MV-4-11 (cell line): ENCODE data around the gene NLRP2B.
"Not testable (repeated sequence)": the region's sequence is repeated elsewhere in the genome, so short reads cannot be mapped to it uniquely, and the experiment has no call there.

Source experiments
- DNase-seq: peaks from one replicate; lab custom pipeline; 2025; lab: John Stamatoyannopoulos, UW

Gene NLRP2B

DNA sequence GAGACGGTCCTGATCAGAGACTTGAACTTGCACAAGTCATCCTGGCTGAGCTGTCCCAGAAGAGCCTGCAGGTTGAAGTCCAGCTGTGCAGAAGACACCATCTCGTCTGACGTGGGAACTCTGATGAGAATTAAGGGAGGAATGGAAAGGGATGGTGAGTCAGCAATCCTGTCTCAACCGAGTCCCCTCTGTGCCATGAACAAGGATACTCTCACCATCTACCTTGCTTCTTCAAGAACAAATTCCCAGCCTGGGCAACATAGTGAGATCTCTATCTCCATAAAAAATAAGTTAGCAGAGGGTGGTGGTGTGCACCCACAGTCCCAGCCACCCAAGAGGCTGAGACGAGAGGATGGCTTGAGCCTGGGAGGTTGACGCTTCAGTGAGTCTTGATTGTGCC, at the start of gene NLRP2B:
TSS of gene NLRP2B (minus strand) at position 101 of the 400 bp plus-strand sequence.
- DNase-seq, result no peak

DNA sequence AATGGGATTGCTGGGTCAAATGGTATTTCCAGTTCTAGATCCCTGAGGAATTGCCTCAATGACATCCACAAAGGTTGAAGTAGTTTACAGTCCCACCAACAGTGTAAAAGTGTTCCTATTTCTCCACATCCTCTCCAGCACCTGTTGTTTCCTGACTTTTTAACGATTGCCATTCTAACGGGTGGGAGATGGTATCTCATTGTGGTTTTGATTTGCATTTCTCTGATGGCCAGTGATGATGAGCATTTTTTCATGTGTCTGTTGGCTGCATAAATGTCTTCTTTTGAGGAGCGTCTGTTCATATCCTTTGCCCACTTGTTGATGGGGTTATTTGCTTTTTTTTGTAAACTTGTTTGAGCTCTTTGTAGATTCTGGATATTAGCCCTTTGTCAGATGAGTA, 45.9 kb upstream of the NLRP2B start:
- not testable (repeated sequence) for DNase-seq

DNA sequence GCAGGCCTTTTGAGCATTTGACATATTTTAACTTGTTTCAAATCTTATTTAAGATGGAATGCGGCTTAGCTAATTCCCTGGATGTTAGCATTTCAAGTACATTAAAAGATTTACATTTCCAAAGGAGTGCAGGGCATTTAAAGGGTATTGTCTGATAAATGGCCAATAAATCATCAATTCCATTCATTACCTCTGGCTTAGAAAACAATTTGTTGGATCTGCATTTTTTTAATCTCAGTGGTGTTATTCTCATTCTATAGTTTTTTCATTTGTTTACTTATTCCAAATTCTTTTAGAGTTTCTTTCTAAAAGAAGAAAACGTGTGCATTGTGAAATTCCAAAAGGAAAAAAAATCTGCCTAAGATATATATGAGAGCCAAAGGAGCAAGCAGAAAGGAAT, 1.3 kb upstream of the NLRP2B start:
- no peak for DNase-seq

DNA sequence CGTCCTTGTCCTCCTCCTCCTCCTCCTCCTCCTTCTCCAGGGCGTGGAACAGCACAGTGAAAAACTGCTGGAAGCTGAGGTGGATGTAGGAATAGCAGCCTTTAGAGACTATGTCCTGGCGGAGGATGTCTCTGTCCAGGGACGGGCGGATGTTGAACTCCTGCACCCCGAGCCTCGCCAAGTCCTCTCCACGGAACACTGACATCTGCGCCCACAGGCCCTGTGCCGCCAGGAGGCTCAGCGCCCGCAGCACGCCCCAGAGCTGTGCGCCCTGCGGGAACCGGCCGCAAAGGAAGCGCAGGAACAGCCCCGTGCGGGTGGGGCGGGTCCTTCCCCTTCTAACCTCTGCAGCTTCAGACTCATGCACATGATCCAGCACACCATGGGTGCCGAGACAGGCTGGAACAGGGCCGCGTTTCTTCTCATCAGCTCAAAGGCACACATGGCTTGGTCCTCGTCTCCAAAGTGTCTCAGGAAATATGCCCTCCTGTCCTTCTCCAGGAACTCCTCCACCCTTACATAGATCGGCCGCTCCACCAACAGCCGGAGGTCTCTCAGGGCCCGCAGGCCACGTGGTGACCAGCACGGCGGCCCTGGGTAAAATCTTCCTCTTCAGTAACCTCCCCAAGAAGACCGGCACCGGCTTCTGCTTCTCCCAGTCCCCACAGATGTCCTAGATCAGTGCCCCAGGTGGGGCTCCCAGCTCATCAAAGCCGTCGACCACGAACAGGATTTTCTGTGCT, 1.2 kb downstream of the NLRP2B start:
- DNase-seq, result no peak

DNA sequence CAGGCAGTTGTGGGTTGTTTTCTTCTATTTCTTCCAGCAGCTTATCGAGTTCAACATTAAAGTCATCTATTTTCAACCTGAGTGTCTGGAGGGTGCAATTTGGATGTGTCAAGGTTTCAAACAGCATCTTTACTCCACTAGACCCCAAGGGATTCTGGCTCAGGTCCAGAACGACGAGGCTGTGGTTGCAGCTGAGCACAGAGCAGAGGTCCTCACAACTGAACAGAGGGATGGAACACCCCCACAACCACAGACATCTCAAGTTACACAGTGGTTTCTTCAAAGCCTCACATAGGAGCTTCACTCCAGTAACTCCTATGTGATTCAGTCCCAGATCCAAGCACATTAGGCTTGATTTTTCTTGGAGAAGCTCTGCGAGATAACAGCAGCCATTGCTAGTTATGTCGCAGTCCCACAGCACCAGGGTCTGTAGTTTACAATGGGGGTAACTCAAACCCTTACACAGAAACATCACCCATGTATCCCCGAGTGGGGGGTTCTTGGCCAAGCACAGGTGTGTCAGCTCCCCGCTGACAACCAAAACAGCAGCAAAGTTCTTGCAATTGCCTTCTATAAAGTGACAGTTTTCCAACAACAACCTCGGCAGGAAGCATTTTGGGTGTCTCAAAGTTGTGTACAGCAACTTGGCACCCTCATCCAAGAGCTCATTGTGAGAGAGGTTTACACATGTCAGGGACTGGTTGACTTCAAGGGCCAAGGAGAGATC, 2.8 kb downstream of the NLRP2B start:
- DNase-seq, result no peak

DNA sequence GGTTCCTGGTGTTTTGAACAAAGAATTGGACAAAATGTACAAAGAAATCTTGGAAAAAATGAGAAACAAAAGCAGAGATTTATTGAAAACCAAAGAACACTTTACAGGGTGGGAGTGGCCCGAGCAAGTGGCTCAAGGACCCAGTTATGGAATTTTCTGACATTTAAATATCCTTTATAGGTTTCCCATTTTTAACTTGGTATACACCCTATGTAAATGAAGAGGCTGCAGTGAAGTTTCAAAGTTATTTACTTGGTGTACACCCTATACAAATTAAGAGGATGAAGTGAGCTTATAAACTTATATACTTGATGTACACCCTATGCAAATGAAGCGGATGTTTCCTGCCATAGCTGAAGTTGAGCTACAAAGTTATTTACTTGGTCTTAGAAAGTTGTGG, 4.7 kb downstream of the NLRP2B start:
- DNase-seq, result no peak

DNA sequence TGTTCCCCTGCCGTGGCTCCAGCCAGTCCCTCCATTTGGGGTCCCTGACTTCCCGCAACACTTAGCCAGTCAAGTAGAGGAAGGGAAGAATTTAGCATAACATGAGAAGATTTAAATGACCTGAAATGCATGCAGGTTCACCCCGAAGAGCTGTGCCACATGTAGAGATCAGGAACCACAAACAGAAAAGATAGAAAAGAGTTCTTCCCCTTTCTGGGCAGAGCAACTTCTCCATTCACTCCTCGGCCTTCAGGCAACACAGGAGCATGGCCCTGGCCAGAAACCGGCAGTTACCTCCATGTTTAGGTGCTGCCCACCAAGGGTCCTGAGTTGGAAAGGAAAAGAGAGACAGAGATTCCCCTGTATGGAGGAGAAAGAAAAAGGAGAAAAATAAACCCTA, 5.2 kb downstream of the NLRP2B start:
- peak; percentile 40 for DNase-seq

DNA sequence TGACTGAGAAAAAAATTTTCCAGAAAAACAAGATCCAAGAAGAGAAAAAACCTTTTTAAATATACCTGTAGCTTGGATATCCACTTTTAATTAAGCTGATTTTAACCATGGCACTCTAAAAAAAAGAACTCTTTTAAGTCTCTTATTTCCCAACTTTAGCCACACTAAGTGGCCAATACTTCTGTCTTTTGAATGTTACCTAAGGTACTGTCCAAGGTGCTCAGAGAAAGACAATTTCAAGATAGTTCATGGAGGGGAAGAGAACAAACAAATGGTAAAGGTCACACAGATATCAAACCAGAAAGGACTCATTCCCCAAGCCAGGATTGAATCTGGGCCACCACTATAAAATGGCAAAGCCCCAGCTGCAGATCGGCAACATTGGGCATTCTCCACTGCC, 10.1 kb downstream of the NLRP2B start:
- DNase-seq, result no peak

DNA sequence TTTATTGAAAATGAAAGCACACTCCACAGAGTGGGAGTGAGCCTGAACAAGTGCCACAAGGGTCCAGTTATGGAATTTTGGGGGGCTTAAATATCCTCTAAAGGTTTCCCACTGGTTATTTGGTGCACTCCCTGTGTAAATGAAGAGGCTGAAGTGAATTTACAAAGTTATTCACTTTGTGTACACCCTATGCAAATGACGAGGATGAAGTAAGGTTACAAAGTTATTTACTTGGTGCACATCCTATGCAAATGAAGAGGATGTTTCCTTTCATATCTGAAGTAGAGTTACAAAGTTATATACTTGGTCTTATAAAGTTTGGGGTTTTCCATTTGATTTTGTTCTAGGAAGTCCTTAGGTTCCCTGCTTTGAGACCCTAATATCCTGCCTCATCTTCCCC, 13.1 kb downstream of the NLRP2B start:
- no peak for DNase-seq

DNA sequence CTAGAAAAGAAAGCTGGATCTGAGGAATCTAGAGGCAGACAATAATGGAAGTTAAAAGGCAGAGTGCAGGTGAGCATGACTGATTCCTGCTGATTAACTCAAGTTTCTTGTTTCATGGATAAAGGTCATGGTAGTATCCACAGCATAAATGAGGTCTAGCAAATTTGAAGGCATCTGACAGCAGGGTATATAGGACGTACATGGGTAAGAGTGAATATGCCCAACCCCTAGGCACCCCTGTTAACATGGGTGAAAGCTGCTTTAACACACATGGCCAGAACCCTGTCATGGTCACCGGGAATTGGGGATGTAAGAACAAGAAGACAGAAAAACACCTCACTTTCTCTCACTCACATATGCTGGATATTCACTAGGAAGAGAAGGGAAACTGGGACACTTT, 25.0 kb downstream of the NLRP2B start:
- DNase-seq, result no peak

DNA sequence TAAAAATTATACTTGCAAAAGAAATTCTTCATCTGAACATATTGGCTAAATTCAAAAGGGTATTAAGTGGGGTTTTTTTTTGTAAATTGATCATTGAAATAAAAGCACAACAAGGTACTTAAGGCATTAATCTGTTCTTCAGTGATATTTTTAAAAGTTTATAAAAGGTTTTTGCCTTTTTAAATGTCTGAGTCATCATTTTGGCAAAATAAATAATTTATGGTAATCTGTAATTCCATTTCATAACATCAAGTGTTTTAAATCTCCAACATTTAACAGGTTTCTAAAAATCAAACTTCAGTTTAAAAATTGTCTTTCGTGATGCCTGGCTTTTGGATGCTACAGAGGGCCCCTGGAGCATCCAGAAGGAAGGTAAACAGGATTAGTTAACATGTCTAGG, 27.4 kb downstream of the NLRP2B start:
- no peak for DNase-seq

DNA sequence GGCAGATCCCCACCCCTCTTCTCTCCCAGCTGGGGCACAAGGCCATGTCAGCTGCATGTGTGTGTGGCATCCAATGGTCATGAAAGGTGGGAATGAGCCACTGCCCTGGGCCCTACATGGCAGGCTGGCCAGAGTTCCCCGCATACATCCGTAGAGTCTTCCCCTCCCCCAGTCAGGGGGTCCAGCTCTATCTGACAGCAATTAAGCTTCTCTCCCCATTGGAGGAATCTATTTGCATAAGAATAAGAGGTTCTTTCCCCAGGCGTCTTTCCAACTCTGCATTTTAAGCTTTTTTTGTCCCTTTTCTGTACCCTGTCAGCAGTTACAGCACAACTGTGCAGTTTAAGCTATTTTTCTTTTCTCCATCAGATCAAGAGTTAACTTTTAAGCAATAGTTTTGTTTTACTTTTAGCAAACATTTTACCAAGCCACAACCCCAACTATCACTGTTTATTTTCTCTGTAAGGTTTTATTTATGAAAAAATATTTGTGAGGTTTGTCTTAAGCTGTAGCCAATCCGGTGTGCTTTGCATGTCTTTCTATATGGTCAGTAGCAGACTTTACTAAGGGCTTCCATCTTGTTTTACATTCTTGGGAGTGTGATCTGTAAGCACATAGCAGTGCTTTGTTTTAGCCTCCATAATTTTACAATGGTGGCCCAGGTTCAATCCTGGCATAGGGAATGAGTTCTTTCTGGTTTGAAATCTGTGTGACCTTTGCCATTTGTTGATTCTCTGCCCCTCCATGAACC, 28.7 kb downstream of the NLRP2B start:
- no peak for DNase-seq

DNA sequence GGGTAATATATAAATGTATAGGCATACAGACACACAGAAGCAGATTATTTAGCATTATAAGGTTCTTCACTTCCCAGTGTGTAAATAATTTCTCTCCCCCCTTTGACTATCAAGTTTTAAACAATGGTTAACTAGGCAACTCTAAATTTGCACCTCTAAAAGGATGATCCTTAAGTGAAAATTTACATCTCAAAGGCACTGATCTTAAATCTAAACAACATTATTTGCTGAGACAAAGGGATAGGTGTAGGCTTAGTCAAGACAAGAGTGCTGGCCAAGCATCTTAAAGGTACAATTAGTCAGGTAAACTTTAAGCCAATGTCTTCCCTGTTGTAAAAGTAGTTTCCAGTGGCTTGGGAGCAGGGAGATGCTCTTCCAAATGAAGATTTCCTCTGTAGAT, 33.0 kb downstream of the NLRP2B start:
- no peak for DNase-seq

DNA sequence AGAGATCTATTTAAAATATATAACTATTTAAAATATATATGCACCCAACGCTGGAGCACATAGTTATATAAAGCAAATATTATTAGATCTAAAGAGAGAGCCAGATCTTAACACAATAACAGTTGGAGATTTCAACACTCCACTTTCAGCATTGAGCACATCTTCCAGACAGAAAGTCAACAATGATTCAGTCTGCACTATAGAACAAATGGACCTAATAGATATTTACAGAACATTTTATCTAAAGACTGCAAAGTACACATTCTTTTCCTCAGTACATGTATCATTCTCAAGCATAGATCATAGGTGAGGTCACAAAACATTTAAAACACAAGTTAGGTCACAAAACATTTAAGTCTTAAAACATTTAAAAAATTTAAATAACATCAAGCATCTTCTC, 36.4 kb downstream of the NLRP2B start:
- DNase-seq, result no peak

DNA sequence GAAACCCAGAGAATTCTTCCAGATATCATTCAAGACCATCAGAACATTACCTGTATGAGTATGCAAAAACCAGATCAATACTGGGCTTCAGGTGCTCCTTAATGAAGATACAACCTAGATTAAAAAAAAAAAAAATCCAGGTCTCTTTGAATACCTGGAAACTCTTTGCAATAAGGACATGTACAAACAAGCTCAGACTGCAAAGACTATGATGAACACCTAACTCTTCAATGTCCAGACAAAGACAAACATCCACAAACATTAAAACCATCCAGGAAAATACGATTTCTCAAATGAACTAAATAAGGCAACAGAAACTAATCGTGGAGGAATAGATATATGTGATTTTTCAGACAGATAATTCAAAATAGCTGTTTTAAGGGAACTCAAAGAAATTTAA, 38.7 kb downstream of the NLRP2B start:
- DNase-seq, result no peak

DNA sequence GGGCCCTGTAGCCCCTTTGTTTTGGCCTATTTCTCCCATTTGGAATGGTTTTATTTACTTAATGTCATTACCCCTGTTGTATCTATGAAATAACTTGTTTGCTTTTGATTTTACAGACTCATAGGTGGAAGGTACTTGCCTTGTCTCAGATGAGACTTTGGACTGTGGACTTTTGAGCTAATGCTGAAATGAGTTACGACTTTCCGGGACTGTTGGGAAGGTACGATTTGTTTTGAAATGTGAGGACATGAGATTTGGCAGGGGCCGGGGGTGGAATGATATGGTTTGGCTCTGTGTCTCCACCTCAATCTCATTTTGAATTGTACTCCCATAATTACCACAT, 39.4 kb downstream of the NLRP2B start:
- DNase-seq, result no peak

DNA sequence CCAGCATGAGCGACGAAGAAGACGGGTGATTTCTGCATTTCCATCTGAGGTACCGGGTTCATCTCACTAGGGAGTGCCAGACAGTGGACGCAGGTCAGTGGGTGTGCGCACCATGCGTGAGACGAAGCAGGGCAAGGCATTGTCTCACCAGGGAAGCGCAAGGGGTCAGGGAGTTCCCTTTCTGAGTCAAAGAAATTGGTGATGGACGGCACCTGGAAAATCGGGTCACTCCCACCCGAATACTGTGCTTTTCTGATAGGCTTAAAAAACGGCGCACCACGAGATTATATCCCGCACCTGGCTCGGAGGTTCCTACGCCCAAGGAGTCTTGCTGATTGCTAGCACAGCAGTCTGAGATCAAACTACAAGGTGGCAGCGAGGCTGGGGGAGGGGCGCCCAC, 50.6 kb downstream of the NLRP2B start:
- DNase-seq, result not testable (repeated sequence)
